ENCODE data around the gene ALG14. TPM values are rescaled to one million over a fixed set of nuclear protein-coding genes. Genes with fewer than 3 reads are reported as not detected.

Gene ALG14
- total and polyA plus RNA-seq, 2 donors (not counting 1 experiment from before 2014, with no cell fraction given): 0.92 to 2.6 TPM

- no peak for DNase-seq
- Histone ChIP-seq H2AFZ (ENCODE audit: insufficient read depth, low read depth, low read length, poor library complexity, severe bottlenecking) (no peak overlapping the region), H3K79me2 (ENCODE audit: control insufficient read depth, insufficient read depth, low read length) (no peaks in the 10 kb centered on the region), H3K4me2 (replicated peaks; ENCODE audit: low read depth, low read length, poor library complexity, severe bottlenecking) (no peak overlapping the region), H3K36me3 (replicated peaks in 1 of 2; ENCODE audit: control extremely low read depth in 1 of 2, control insufficient read depth in 1 of 2, extremely low read depth in 1 of 2, insufficient read depth in 2 of 2, low read length in 1 of 2) (no peaks in the 10 kb centered on the region), H3K27ac (ENCODE audit: low read length in 2 of 2) (no peak overlapping the region), H3K27me3 (replicated peaks in 1 of 4; ENCODE audit: control extremely low read depth in 1 of 4, control insufficient read depth in 3 of 4, insufficient read depth in 4 of 4, low read length in 3 of 4) (no peaks in the 10 kb centered on the region), H3K4me3 (ENCODE audit: control extremely low read depth in 1 of 5, extremely low read depth in 1 of 5, insufficient read depth in 1 of 5, low read depth in 2 of 5, low read length in 4 of 5) (no peak overlapping the region), H3K9me3 (ENCODE audit: control extremely low read depth in 1 of 3, control insufficient read depth in 2 of 3, insufficient read depth in 1 of 3, low read length in 2 of 3) (no peaks in the 10 kb centered on the region), H3K4me1 (ENCODE audit: control insufficient read depth in 2 of 2, insufficient read depth in 2 of 2, low read length in 2 of 2) (no peaks in the 10 kb centered on the region), H3K9ac (ENCODE audit: low read length) (no peak overlapping the region), H4K20me1 (ENCODE audit: control insufficient read depth, insufficient read depth, low read length, poor library complexity, severe bottlenecking) (no peaks in the 10 kb centered on the region)
- intact Hi-C loops (cut with micrococcal nuclease): no loop called here
- no peak for ATAC-seq (ENCODE audit: low read depth)
- no peaks in the 10 kb centered on the region for H3K9me3 Mint-ChIP-seq (ENCODE audit: insufficient read depth)
- H3K27me3 Mint-ChIP-seq: no peaks in the 10 kb centered on the region
- ChIA-PET CTCF (interaction anchor here (1.0 kb wide), 1 partner anchor 50 kb away, joined by 3 read pairs; no protein-coding TSS in a partner anchor), POLR2A (no interaction called here)
- H3K4me3 Mint-ChIP-seq: no peak overlapping the region
- no peak overlapping the region for H3K27ac Mint-ChIP-seq
- WGBS (ENCODE audit: insufficient coverage): no CpG with 5 or more reads among the region's 2 CpGs
- peaks cover 5% of the 10 kb centered on the region for H3K4me1 Mint-ChIP-seq
- no peak for TF ChIP-seq CTCF (IDR thresholded peaks at IDR 0.05)
- TF ChIP-seq EZH2 (IDR thresholded peaks at IDR 0.05; ENCODE audit: borderline replicate concordance, insufficient read depth, low read depth, low read length, poor library complexity, severe bottlenecking): no peak
Observed at GRCh38 chr1:94992863-94993563, 79.7 kb downstream of the ALG14 start.

- Histone ChIP-seq H3K27ac (ENCODE audit: low read length in 2 of 2) (no peak overlapping the region), H3K9ac (ENCODE audit: low read length) (no peak overlapping the region), H3K4me3 (ENCODE audit: control extremely low read depth in 1 of 5, extremely low read depth in 1 of 5, insufficient read depth in 1 of 5, low read depth in 2 of 5, low read length in 4 of 5) (no peak overlapping the region), H3K4me1 (ENCODE audit: control insufficient read depth in 2 of 2, insufficient read depth in 2 of 2, low read length in 2 of 2) (no peaks in the 10 kb centered on the region), H3K4me2 (replicated peaks; ENCODE audit: low read depth, low read length, poor library complexity, severe bottlenecking) (no peak overlapping the region), H3K36me3 (replicated peaks in 1 of 2; ENCODE audit: control extremely low read depth in 1 of 2, control insufficient read depth in 1 of 2, extremely low read depth in 1 of 2, insufficient read depth in 2 of 2, low read length in 1 of 2) (no peaks in the 10 kb centered on the region), H3K9me3 (ENCODE audit: control extremely low read depth in 1 of 3, control insufficient read depth in 2 of 3, insufficient read depth in 1 of 3, low read length in 2 of 3) (no peaks in the 10 kb centered on the region), H3K27me3 (replicated peaks in 1 of 4; ENCODE audit: control extremely low read depth in 1 of 4, control insufficient read depth in 3 of 4, insufficient read depth in 4 of 4, low read length in 3 of 4) (no peaks in the 10 kb centered on the region), H2AFZ (ENCODE audit: insufficient read depth, low read depth, low read length, poor library complexity, severe bottlenecking) (no peak overlapping the region), H3K79me2 (ENCODE audit: control insufficient read depth, insufficient read depth, low read length) (no peaks in the 10 kb centered on the region), H4K20me1 (ENCODE audit: control insufficient read depth, insufficient read depth, low read length, poor library complexity, severe bottlenecking) (no peaks in the 10 kb centered on the region)
- TF ChIP-seq EZH2 (IDR thresholded peaks at IDR 0.05; ENCODE audit: borderline replicate concordance, insufficient read depth, low read depth, low read length, poor library complexity, severe bottlenecking): no peak
- no peak for TF ChIP-seq CTCF (IDR thresholded peaks at IDR 0.05)
- 93% methylated on average over 5 of the region's 5 CpGs for WGBS (ENCODE audit: insufficient coverage)
- no peaks in the 10 kb centered on the region for H3K27me3 Mint-ChIP-seq
- ChIA-PET CTCF (no interaction called here), POLR2A (no interaction called here)
- intact Hi-C loops (cut with micrococcal nuclease): no loop called here
- no peak overlapping the region for H3K4me3 Mint-ChIP-seq
- H3K27ac Mint-ChIP-seq: no peak overlapping the region
- DNase-seq: no peak
- H3K4me1 Mint-ChIP-seq: peaks cover 6% of the 10 kb centered on the region
- no peaks in the 10 kb centered on the region for H3K9me3 Mint-ChIP-seq (ENCODE audit: insufficient read depth)
- no peak for ATAC-seq (ENCODE audit: low read depth)
Observed at GRCh38 chr1:94992161-94992560, 80.6 kb downstream of the ALG14 start.
